Parathyroid adenoma (tissue), 2 donors: ENCODE data around the gene ABCA6.

Experiments used
- H2AFZ ChIP-seq: fragments of 300-600 bp; sonication (generic); one replicate; pipeline ENCODE4 v1.7.0; 2017; ENCODE audit warnings: antibody characterized with exemption, mild to moderate bottlenecking
- H3K27ac ChIP-seq: fragments of 300-600 bp; sonication (generic); one replicate; pipeline ENCODE4 v1.7.0; 2017
- H3K27me3 ChIP-seq: fragments of 300-600 bp; sonication (generic); one replicate; pipeline ENCODE4 v1.7.0; 2017; ENCODE audit warnings: low read length; ENCODE audit not compliant: control insufficient read depth, insufficient read depth
- H3K36me3 ChIP-seq: fragments of 300-600 bp; sonication (generic); one replicate; pipeline ENCODE4 v1.7.0; 2017; ENCODE audit warnings: low read length; ENCODE audit not compliant: control insufficient read depth, insufficient read depth
- H3K4me1 ChIP-seq: fragments of 300-600 bp; sonication (generic); one replicate; pipeline ENCODE4 v1.7.0; 2017; ENCODE audit warnings: control low read depth
- H3K4me2 ChIP-seq: fragments of 300-600 bp; sonication (generic); one replicate; pipeline ENCODE4 v1.7.0; 2017; ENCODE audit warnings: low read length
- H3K4me3 ChIP-seq: fragments of 300-600 bp; sonication (generic); one replicate; pipeline ENCODE4 v1.7.0; 2017; ENCODE audit warnings: low read depth, low read length
- H3K79me2 ChIP-seq: fragments of 300-600 bp; sonication (generic); one replicate; pipeline ENCODE4 v1.7.0; 2017; ENCODE audit warnings: control low read depth
- H3K9ac ChIP-seq: fragments of 300-600 bp; sonication (generic); one replicate; pipeline ENCODE4 v1.7.0; 2017; ENCODE audit warnings: mild to moderate bottlenecking
- H3K9me3 ChIP-seq: fragments of 300-600 bp; sonication (generic); one replicate; pipeline ENCODE4 v1.7.0; 2017; ENCODE audit warnings: low read length; ENCODE audit not compliant: control insufficient read depth
- CTCF ChIP-seq: fragments of 300-600 bp; sonication (generic); IDR thresholded peaks from one replicate; pipeline ENCODE4 v1.7.0; 2017; ENCODE audit warnings: antibody characterized with exemption, mild to moderate bottlenecking
- donor health status: primary hyperparathyroidism.

ABCA6 gene

GRCh38 chr17:69065113-69065512 lies 76.6 kb downstream of the ABCA6 start:
- Histone ChIP-seq H3K4me2 (no peak overlapping the region), H3K4me1 (no peaks in the 10 kb centered on the region), H3K9me3 (no peaks in the 10 kb centered on the region), H3K79me2 (no peaks in the 10 kb centered on the region), H3K36me3 (no peaks in the 10 kb centered on the region), H3K27me3 (no peaks in the 10 kb centered on the region), H2AFZ (no peak overlapping the region), H3K27ac (no peak overlapping the region), H3K4me3 (no peak overlapping the region), H3K9ac (no peak overlapping the region)
- TF ChIP-seq CTCF = no peak

- Histone ChIP-seq H3K9me3 (no peaks in the 10 kb centered on the region), H3K9ac (no peak overlapping the region), H3K27me3 (no peaks in the 10 kb centered on the region), H3K4me2 (no peak overlapping the region), H3K27ac (no peak overlapping the region), H3K79me2 (no peaks in the 10 kb centered on the region), H3K4me1 (no peaks in the 10 kb centered on the region), H3K36me3 (no peaks in the 10 kb centered on the region), H3K4me3 (no peak overlapping the region), H2AFZ (no peak overlapping the region)
- TF ChIP-seq CTCF = no peak
Measured at GRCh38 chr17:69064476-69064875, 77.2 kb downstream of the ABCA6 start.

GRCh38 chr17:69064001-69064400 lies 77.7 kb downstream of the ABCA6 start:
- Histone ChIP-seq H3K4me2 (no peak overlapping the region), H3K4me3 (no peak overlapping the region)
- no peak for TF ChIP-seq CTCF

GRCh38 chr17:69062860-69063581 lies 78.7 kb downstream of the ABCA6 start:
- H3K27ac ChIP-seq = no peak overlapping the region
- H3K36me3 ChIP-seq = no peaks in the 10 kb centered on the region
- H3K9ac ChIP-seq = no peak overlapping the region
- no peak overlapping the region for H2AFZ ChIP-seq
- TF ChIP-seq CTCF = no peak
- H3K27me3 ChIP-seq = no peaks in the 10 kb centered on the region
- H3K4me1 ChIP-seq = no peaks in the 10 kb centered on the region
- H3K9me3 ChIP-seq = no peaks in the 10 kb centered on the region
- H3K4me3 ChIP-seq = no peak overlapping the region
- H3K79me2 ChIP-seq = no peaks in the 10 kb centered on the region
- no peak overlapping the region for H3K4me2 ChIP-seq

More at GRCh38 chr17:69064001-69064400, 77.7 kb downstream of the ABCA6 start:
- no peak overlapping the region for H3K27ac ChIP-seq
- H3K27me3 ChIP-seq = no peaks in the 10 kb centered on the region
- H3K36me3 ChIP-seq = no peaks in the 10 kb centered on the region
- no peaks in the 10 kb centered on the region for H3K9me3 ChIP-seq
- no peak overlapping the region for H3K9ac ChIP-seq
- H3K79me2 ChIP-seq = no peaks in the 10 kb centered on the region
- H2AFZ ChIP-seq = no peak overlapping the region
- H3K4me1 ChIP-seq = no peaks in the 10 kb centered on the region
